Neural progenitor cell (in vitro differentiated cells): Measurements from ENCODE around the gene PYCR2. TPM values are rescaled to one million over a fixed set of nuclear protein-coding genes. Genes with fewer than 3 reads are reported as not detected.

Source experiments
- DNase-seq: peaks from one replicate; pipeline ENCODE4 v3.0.0-alpha.2; 2016; ENCODE audit warnings: low spot score
- H2AFZ ChIP-seq: fragments of 200-600 bp; sonication (generic); replicated peaks from 2 replicates; pipeline ENCODE4 v1.6.1; 2016; ENCODE audit warnings: antibody characterized with exemption
- H3F3A ChIP-seq: fragments of 200-600 bp; sonication (generic); 2 replicates; pipeline ENCODE4 v1.6.1; 2016; ENCODE audit warnings: antibody characterized with exemption, low read depth
- H3K27ac ChIP-seq: fragments of 200-600 bp; sonication (generic); 2 replicates; pipeline ENCODE4 v1.5.1; 2016; ENCODE audit warnings: mild to moderate bottlenecking
- H3K27me3 ChIP-seq: fragments of 200-600 bp; sonication (generic); 2 replicates; pipeline ENCODE4 v1.6.1; 2016; ENCODE audit warnings: mild to moderate bottlenecking, moderate library complexity
- H3K36me3 ChIP-seq: fragments of 200-600 bp; sonication (generic); 2 replicates; pipeline ENCODE4 v1.5.1; 2016
- H3K4me1 ChIP-seq: fragments of 200-600 bp; sonication (generic); 2 replicates; pipeline ENCODE4 v1.6.1; 2016; ENCODE audit warnings: mixed run types
- H3K4me2 ChIP-seq: fragments of 200-600 bp; sonication (generic); 2 replicates; pipeline ENCODE4 v1.6.1; 2016
- H3K4me3 ChIP-seq: fragments of 200-600 bp; sonication (generic); 2 replicates; pipeline ENCODE4 v1.5.1; 2016
- H3K79me2 ChIP-seq: fragments of 200-600 bp; sonication (generic); 2 replicates; pipeline ENCODE4 v1.6.1; 2016; ENCODE audit warnings: low read depth
- H3K9ac ChIP-seq: fragments of 200-600 bp; sonication (generic); 2 replicates; pipeline ENCODE4 v1.6.1; 2016
- H3K9me3 ChIP-seq: fragments of 200-600 bp; sonication (generic); 2 replicates; pipeline ENCODE4 v1.5.1; 2016; ENCODE audit warnings: low read depth
- H4K20me1 ChIP-seq: fragments of 200-600 bp; sonication (generic); 2 replicates; pipeline ENCODE4 v1.6.1; 2016; ENCODE audit warnings: low read depth
- H3K27ac Mint-ChIP-seq: 3 replicates; pipeline ENCODE4 v1.8.0; 2021; ENCODE audit warnings: mixed read lengths
- H3K27me3 Mint-ChIP-seq: 2 replicates; pipeline ENCODE4 v1.8.0; 2022; ENCODE audit warnings: low read depth, mild to moderate bottlenecking, inconsistent platforms, moderate library complexity, mixed read lengths; ENCODE audit not compliant: insufficient read depth
- H3K36me3 Mint-ChIP-seq: 3 replicates; pipeline ENCODE4 v1.8.0; 2021; ENCODE audit warnings: mixed read lengths
- H3K4me1 Mint-ChIP-seq: 3 replicates; pipeline ENCODE4 v1.8.0; 2021; ENCODE audit warnings: mixed read lengths
- H3K4me3 Mint-ChIP-seq: 3 replicates; pipeline ENCODE4 v1.8.0; 2021; ENCODE audit warnings: mild to moderate bottlenecking, moderate library complexity, mixed read lengths
- H3K9me3 Mint-ChIP-seq: 3 replicates; pipeline ENCODE4 v1.8.0; 2020; ENCODE audit warnings: mixed read lengths
- EZH2 ChIP-seq: fragments of 200-600 bp; sonication (generic); IDR thresholded peaks from 2 replicates; pipeline ENCODE4 v1.6.1; 2017; ENCODE audit warnings: antibody characterized with exemption, mild to moderate bottlenecking, moderate library complexity
- EZH2phosphoT487 ChIP-seq: fragments of 200-600 bp; sonication (generic); IDR thresholded peaks from 2 replicates; pipeline ENCODE4 v1.6.1; 2017; ENCODE audit warnings: antibody characterized with exemption
- total RNA-seq: library from RNA; depleted of rRNA; stranded (reverse); fragments of >200 nt; gene quantifications from 2 replicates; pipeline ENCODE4 v1.2.3, GENCODE V29; 2015; ENCODE audit warnings: low replicate concordance
- TF ChIP-seq, protein P1 (sequence below): fragments of 200-600 bp; sonication (generic); IDR thresholded peaks from 2 replicates; pipeline ENCODE4 v1.5.1; 2017; ENCODE audit warnings: antibody characterized with exemption, mild to moderate bottlenecking

PYCR2 gene
- total RNA-seq, 1 donor from 2014 or later = 23.8 TPM

DNA sequence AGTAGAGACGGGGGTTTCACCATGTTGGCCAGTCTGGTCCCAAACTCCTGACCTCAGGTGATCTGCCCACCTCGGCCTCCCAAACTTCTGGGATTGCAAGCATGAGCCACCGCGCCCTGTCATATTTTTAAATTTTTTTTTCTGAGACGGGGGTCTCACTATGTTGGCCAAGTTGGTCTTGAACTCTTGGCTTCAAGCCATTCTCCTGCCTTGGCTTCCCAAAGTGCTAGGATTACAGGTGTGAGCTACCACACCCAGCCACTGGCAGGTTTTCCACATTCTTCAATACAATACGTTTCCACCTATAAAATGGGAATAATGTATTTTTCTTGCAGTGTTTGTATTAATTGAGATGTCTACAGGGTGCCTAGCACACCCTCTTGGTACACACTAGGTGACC, 31.7 kb downstream of the PYCR2 start:
- Histone ChIP-seq H3K4me2 (no peak overlapping the region), H3K9me3 (no peaks in the 10 kb centered on the region), H3K27me3 (peaks cover 28% of the 10 kb centered on the region), H3K4me3 (no peak overlapping the region), H3K27ac (no peak overlapping the region), H4K20me1 (no peaks in the 10 kb centered on the region), H3F3A (peaks cover 3% of the 10 kb centered on the region), H3K79me2 (no peaks in the 10 kb centered on the region), H3K9ac (no peak overlapping the region), H2AFZ (no peak overlapping the region), H3K36me3 (no peaks in the 10 kb centered on the region), H3K4me1 (no peaks in the 10 kb centered on the region)
- Mint-ChIP-seq H3K36me3 (no peaks in the 10 kb centered on the region), H3K9me3 (no peaks in the 10 kb centered on the region), H3K4me1 (peaks cover 10% of the 10 kb centered on the region), H3K27ac (no peak overlapping the region), H3K4me3 (no peak overlapping the region), H3K27me3 (peaks cover 8% of the 10 kb centered on the region)
- TF ChIP-seq, protein P1, sequence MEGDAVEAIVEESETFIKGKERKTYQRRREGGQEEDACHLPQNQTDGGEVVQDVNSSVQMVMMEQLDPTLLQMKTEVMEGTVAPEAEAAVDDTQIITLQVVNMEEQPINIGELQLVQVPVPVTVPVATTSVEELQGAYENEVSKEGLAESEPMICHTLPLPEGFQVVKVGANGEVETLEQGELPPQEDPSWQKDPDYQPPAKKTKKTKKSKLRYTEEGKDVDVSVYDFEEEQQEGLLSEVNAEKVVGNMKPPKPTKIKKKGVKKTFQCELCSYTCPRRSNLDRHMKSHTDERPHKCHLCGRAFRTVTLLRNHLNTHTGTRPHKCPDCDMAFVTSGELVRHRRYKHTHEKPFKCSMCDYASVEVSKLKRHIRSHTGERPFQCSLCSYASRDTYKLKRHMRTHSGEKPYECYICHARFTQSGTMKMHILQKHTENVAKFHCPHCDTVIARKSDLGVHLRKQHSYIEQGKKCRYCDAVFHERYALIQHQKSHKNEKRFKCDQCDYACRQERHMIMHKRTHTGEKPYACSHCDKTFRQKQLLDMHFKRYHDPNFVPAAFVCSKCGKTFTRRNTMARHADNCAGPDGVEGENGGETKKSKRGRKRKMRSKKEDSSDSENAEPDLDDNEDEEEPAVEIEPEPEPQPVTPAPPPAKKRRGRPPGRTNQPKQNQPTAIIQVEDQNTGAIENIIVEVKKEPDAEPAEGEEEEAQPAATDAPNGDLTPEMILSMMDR = no peak
- TF ChIP-seq EZH2phosphoT487 (no peak), EZH2 (no peak)
- no peak for DNase-seq

DNA sequence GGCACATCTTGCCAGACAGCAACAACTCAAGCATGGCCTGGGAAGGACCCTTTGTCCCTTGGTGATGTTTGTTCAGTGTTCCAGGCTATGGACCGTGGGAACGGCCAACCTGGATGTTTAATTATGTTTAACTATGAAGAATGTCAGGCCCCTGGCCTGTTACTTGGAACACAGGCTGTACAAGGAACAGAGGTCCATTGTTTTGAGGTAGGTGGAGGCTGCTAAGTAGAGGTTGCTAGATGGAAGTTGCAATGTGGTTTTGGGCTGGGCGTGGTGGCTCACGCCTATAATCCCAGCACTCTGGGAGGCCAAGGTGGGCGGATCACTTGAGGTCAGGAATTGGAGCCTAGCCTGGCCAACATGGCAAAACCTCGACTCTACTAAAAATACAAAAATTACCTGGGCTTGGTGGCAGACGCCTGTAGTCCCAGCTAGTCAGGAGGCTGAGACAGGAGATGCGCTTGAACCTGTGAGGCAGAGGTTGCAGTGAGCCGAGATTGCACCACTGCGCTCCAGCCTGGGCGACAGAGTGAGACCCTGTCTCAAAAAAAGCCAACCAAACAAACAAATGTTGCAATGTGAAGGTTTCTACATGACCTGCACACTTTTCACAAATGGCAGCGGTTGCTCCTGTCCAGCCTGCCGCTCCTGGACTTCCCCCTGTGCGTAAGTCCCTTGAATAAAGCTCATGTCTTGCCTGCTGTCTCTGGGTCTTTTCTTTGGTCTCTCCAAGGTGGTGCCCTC, 32.6 kb downstream of the PYCR2 start:
- Histone ChIP-seq H3F3A (peaks cover 4% of the 10 kb centered on the region), H2AFZ (no peak overlapping the region), H3K9ac (no peak overlapping the region), H3K27ac (no peak overlapping the region), H3K4me1 (no peaks in the 10 kb centered on the region), H4K20me1 (no peaks in the 10 kb centered on the region), H3K36me3 (no peaks in the 10 kb centered on the region), H3K4me2 (no peak overlapping the region), H3K4me3 (no peak overlapping the region), H3K27me3 (peaks cover 37% of the 10 kb centered on the region), H3K9me3 (no peaks in the 10 kb centered on the region), H3K79me2 (no peaks in the 10 kb centered on the region)
- Mint-ChIP-seq H3K4me1 (peaks cover 13% of the 10 kb centered on the region), H3K27me3 (peaks cover 8% of the 10 kb centered on the region), H3K36me3 (no peaks in the 10 kb centered on the region), H3K27ac (no peak overlapping the region), H3K9me3 (no peaks in the 10 kb centered on the region), H3K4me3 (no peak overlapping the region)
- no peak for DNase-seq
- TF ChIP-seq EZH2 = no peak
- TF ChIP-seq, protein P1 = no peak
- TF ChIP-seq EZH2phosphoT487 = no peak

DNA sequence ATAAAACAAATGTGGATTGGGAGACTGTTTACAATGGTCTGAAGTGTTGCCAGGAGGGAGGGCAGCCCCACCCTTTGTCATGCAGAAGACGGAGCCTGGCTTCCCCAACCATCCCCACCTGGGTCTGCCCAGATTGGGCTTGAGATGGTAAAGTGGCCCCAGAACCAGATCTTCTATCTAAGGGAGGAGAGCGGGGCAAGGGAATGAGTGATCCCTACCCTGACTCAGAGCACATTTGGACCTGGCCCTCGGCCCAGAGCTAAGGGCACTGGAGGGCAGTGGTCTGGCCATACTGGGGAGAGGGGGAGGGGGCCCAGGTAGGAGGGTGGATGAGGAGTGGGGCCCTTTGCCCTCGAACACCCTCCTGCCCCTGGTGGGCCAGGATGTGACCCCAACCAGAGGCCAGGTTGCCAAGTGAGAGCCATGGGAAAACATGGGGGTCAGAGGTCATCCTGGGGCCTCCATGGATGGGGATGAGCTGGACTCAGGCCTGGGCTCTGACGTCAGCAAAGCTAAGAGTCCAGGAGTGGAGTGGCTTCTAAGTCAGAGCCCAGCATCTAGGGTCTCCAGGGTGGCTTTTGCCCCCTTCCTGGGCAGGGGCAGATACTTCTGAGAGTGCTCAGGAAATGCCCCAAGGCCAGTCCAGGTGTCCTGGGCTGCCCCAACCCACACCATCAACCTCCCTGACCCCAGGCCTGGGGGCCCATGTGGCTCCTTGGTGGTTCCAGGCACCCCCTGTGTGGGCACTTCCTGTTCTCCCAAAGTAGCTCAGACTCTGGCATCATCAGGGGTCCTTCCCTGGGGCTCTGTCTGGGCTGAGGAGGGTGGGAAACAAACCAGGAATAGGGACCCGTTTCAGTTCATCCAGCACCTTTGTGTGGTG, 33.5 kb downstream of the PYCR2 start:
- no peak overlapping the region for H3K27ac Mint-ChIP-seq
- no peak overlapping the region for H2AFZ ChIP-seq

More for the DNA sequence above, 33.5 kb downstream of the PYCR2 start:
- H4K20me1 ChIP-seq = no peaks in the 10 kb centered on the region
- peaks cover 13% of the 10 kb centered on the region for H3K4me1 Mint-ChIP-seq
- H3K4me3 Mint-ChIP-seq = no peak overlapping the region
- H3K27me3 ChIP-seq = peaks cover 45% of the 10 kb centered on the region
- no peaks in the 10 kb centered on the region for H3K36me3 ChIP-seq
- no peaks in the 10 kb centered on the region for H3K9me3 Mint-ChIP-seq
- DNase-seq = no peak
- H3K36me3 Mint-ChIP-seq = no peaks in the 10 kb centered on the region
- no peak overlapping the region for H3K9ac ChIP-seq
- peaks cover 8% of the 10 kb centered on the region for H3K27me3 Mint-ChIP-seq
- H3K4me1 ChIP-seq = no peaks in the 10 kb centered on the region
- H3K79me2 ChIP-seq = no peaks in the 10 kb centered on the region
- no peak overlapping the region for H3K4me2 ChIP-seq
- TF ChIP-seq EZH2 = no peak
- peaks cover 9% of the 10 kb centered on the region for H3F3A ChIP-seq
- H3K4me3 ChIP-seq = no peak overlapping the region
- no peak overlapping the region for H3K27ac ChIP-seq
- H3K9me3 ChIP-seq = no peaks in the 10 kb centered on the region
